Fibroblast of lung (primary cell): Measurements from ENCODE around the gene UBE3D. TPM values are rescaled to one million over a fixed set of nuclear protein-coding genes. Genes with fewer than 3 reads are reported as not detected.

ENCODE experiments used
- DNase-seq, 2 donors: peaks; one replicate each; pipeline versions ENCODE4 v3.0.0 to v3.0.0-alpha.2; 2010; ENCODE audit warnings: low read depth in 2 of 2
- H2AFZ ChIP-seq: 2 replicates; pipeline ENCODE4 v1.5.1; 2012; ENCODE audit warnings: low read length, control low read depth, inconsistent platforms
- H3K27ac ChIP-seq: 2 replicates; pipeline ENCODE4 v1.5.1; 2011; ENCODE audit warnings: low read length, control low read depth; ENCODE audit not compliant: insufficient read depth
- H3K27me3 ChIP-seq: 2 replicates; pipeline ENCODE4 v1.5.1; 2011; ENCODE audit warnings: mild to moderate bottlenecking, low read length; ENCODE audit not compliant: control insufficient read depth, insufficient read depth
- H3K36me3 ChIP-seq: 2 replicates; pipeline ENCODE4 v1.5.1; 2011; ENCODE audit warnings: low read length; ENCODE audit not compliant: control insufficient read depth, insufficient read depth
- H3K4me1 ChIP-seq: 2 replicates; pipeline ENCODE4 v1.5.1; 2011; ENCODE audit warnings: low read length; ENCODE audit not compliant: control insufficient read depth, insufficient read depth; ENCODE audit errors: extremely low read depth
- H3K4me2 ChIP-seq: 2 replicates; pipeline ENCODE4 v1.5.1; 2011; ENCODE audit warnings: low read length, control low read depth; ENCODE audit not compliant: insufficient read depth; ENCODE audit errors: extremely low read depth
- H3K4me3 ChIP-seq, 4 experiments: fragments of 200-600 bp in 1 of 4; sonication (generic) in 1 of 4; replicated peaks in 1 of 4; 2 replicates each; pipeline ENCODE4 v1.5.1; 2011 to 2016; ENCODE audit warnings: low read length in 4 of 4, low read depth in 3 of 4, mild to moderate bottlenecking in 3 of 4, control low read depth in 2 of 4, inconsistent platforms in 1 of 4, mixed read lengths in 1 of 4; ENCODE audit not compliant: insufficient read depth in 1 of 4; ENCODE audit errors: control extremely low read depth in 1 of 4
- H3K79me2 ChIP-seq: 2 replicates; pipeline ENCODE4 v1.5.1; 2012; ENCODE audit warnings: mild to moderate bottlenecking, low read length, inconsistent platforms; ENCODE audit not compliant: control insufficient read depth, insufficient read depth
- H3K9ac ChIP-seq: 2 replicates; pipeline ENCODE4 v1.5.1; 2011; ENCODE audit warnings: mild to moderate bottlenecking, low read length, control low read depth; ENCODE audit not compliant: insufficient read depth
- H3K9me3 ChIP-seq: 2 replicates; pipeline ENCODE4 v1.5.1; 2012; ENCODE audit warnings: low read depth, low read length; ENCODE audit not compliant: control insufficient read depth, insufficient read depth
- H4K20me1 ChIP-seq: 2 replicates; pipeline ENCODE4 v1.5.1; 2011; ENCODE audit warnings: low read length; ENCODE audit not compliant: control insufficient read depth, insufficient read depth; ENCODE audit errors: extremely low read depth
- CTCF ChIP-seq, 2 donors: IDR thresholded peaks in 1 of 2; conservative IDR thresholded peaks in 1 of 2; 1 replicate in 1 of 2; 2 replicates in 1 of 2; pipeline ENCODE4 v1.5.1; 2011 to 2012; ENCODE audit warnings: low read length in 2 of 2, control low read depth in 1 of 2, inconsistent platforms in 1 of 2, low read depth in 1 of 2, mild to moderate bottlenecking in 1 of 2
- EZH2 ChIP-seq: IDR thresholded peaks from 2 replicates; pipeline ENCODE4 v1.5.1; 2012; ENCODE audit warnings: low read length, control low read depth, mild to moderate bottlenecking; ENCODE audit errors: missing control alignments
- polyA plus RNA-seq, 2 donors: library from polyadenylated mRNA; depleted of rRNA in 1 of 2; stranded (reverse) in 1 of 2; unstranded in 1 of 2; fragments of >200 nt; gene quantifications; 2 replicates each; pipeline ENCODE4 v1.2.1, GENCODE V29; 2011 to 2012; ENCODE audit warnings: missing spikeins in 1 of 2
- total RNA-seq: library from RNA; depleted of rRNA; stranded (reverse); fragments of >200 nt; gene quantifications from 2 replicates; pipeline ENCODE4 v1.2.1, GENCODE V29; 2014

The UBE3D gene
- total and polyA plus RNA-seq, 2 donors (not counting 1 experiment from before 2014, with no cell fraction given) = 2.8 to 5.6 TPM

- peak overlapping the region; percentile 64 for H3K27ac ChIP-seq
- peak overlapping the region; percentile 9 for H3K4me2 ChIP-seq
- H3K4me1 ChIP-seq = peaks cover 19% of the 10 kb centered on the region
- H3K4me3 ChIP-seq = no peak overlapping the region
- DNase-seq = peak; percentile 52 to 91
- H3K36me3 ChIP-seq = no peaks in the 10 kb centered on the region
- no peaks in the 10 kb centered on the region for H3K9me3 ChIP-seq
- no peak overlapping the region for H3K9ac ChIP-seq
- no peak overlapping the region for H2AFZ ChIP-seq
- no peaks in the 10 kb centered on the region for H3K27me3 ChIP-seq
- H3K79me2 ChIP-seq = no peaks in the 10 kb centered on the region
- H4K20me1 ChIP-seq = no peaks in the 10 kb centered on the region
- TF ChIP-seq EZH2 (no peak), CTCF (conservative IDR thresholded peaks at IDR 0.05 in 1 of 2, IDR thresholded peaks at IDR 0.05 in 1 of 2; ENCODE audit: low read depth in 1 of 2, low read length in 2 of 2) (no peak)
These were observed 109.8 kb downstream of the UBE3D start for GRCh38 chr6:82955841-82956240.

- no peak overlapping the region for H3K4me3 ChIP-seq
- no peaks in the 10 kb centered on the region for H3K79me2 ChIP-seq
- peak overlapping the region; percentile 17 for H2AFZ ChIP-seq
These were observed 110.6 kb downstream of the UBE3D start for GRCh38 chr6:82954937-82955577.

GRCh38 chr6:82954356-82954755 lies 111.3 kb downstream of the UBE3D start:
- Histone ChIP-seq H3K4me3 (no peak overlapping the region), H3K79me2 (no peaks in the 10 kb centered on the region), H3K27ac (peak overlapping the region; percentile 64), H3K27me3 (no peaks in the 10 kb centered on the region), H3K9me3 (no peaks in the 10 kb centered on the region), H3K9ac (no peak overlapping the region), H3K4me2 (no peak overlapping the region), H3K36me3 (no peaks in the 10 kb centered on the region), H4K20me1 (no peaks in the 10 kb centered on the region), H3K4me1 (peaks cover 19% of the 10 kb centered on the region), H2AFZ (no peak overlapping the region)
- peak in 1 of 2 donors; percentile 30 for DNase-seq
- TF ChIP-seq EZH2 (no peak), CTCF (conservative IDR thresholded peaks at IDR 0.05 in 1 of 2, IDR thresholded peaks at IDR 0.05 in 1 of 2; ENCODE audit: low read depth in 1 of 2, low read length in 2 of 2) (no peak)

More at GRCh38 chr6:82954937-82955577, 110.6 kb downstream of the UBE3D start:
- Histone ChIP-seq H3K4me2 (peak overlapping the region; percentile 41), H3K9ac (no peak overlapping the region), H3K4me1 (peaks cover 19% of the 10 kb centered on the region), H3K9me3 (no peaks in the 10 kb centered on the region), H3K36me3 (no peaks in the 10 kb centered on the region), H3K27me3 (no peaks in the 10 kb centered on the region), H3K27ac (peak overlapping the region; percentile 64), H4K20me1 (no peaks in the 10 kb centered on the region)
- TF ChIP-seq CTCF (conservative IDR thresholded peaks at IDR 0.05 in 1 of 2, IDR thresholded peaks at IDR 0.05 in 1 of 2; ENCODE audit: low read depth in 1 of 2, low read length in 2 of 2) (no peak), EZH2 (no peak)
- peak; percentile 50 to 91 for DNase-seq
